BE2C (cell line): ENCODE results near the gene PLEK.

Experiments used
- DNase-seq: peaks from one replicate; pipeline ENCODE4 v3.0.0-alpha.2; 2020
- H3K27me3 ChIP-seq: fragments of 250-450 bp; sonication (Bioruptor Pico); 2 replicates; pipeline ENCODE4 v1.5.1; 2020; ENCODE audit warnings: mild to moderate bottlenecking
- H3K36me3 ChIP-seq: fragments of 250-450 bp; sonication (Bioruptor Pico); 2 replicates; pipeline ENCODE4 v1.5.1; 2020; ENCODE audit warnings: mild to moderate bottlenecking
- H3K4me1 ChIP-seq: fragments of 250-450 bp; sonication (Bioruptor Pico); 2 replicates; pipeline ENCODE4 v1.5.1; 2020
- H3K4me3 ChIP-seq: 2 replicates; pipeline ENCODE4 v1.5.1; 2011; ENCODE audit warnings: low read depth, low read length
- H3K9me3 ChIP-seq: fragments of 250-450 bp; sonication (Bioruptor Pico); 2 replicates; pipeline ENCODE4 v1.5.1; 2020
- CTCF ChIP-seq: IDR thresholded peaks from 2 replicates; pipeline ENCODE4 v1.5.1; 2012; ENCODE audit warnings: mild to moderate bottlenecking, low read depth, low read length

PLEK gene

GRCh38 chr2:68404164-68404563 lies 39.1 kb downstream of the PLEK start:
- no peak for DNase-seq
- TF ChIP-seq CTCF: no peak

GRCh38 chr2:68404893-68405799 lies 40.1 kb downstream of the PLEK start:
- DNase-seq: no peak
- H3K27me3 ChIP-seq: no peaks in the 10 kb centered on the region
- H3K4me3 ChIP-seq: no peak overlapping the region
- no peaks in the 10 kb centered on the region for H3K9me3 ChIP-seq
- H3K4me1 ChIP-seq: no peaks in the 10 kb centered on the region
- no peaks in the 10 kb centered on the region for H3K36me3 ChIP-seq
- TF ChIP-seq CTCF: no peak

More at GRCh38 chr2:68404164-68404563, 39.1 kb downstream of the PLEK start:
- no peaks in the 10 kb centered on the region for H3K36me3 ChIP-seq
- H3K4me1 ChIP-seq: no peaks in the 10 kb centered on the region
- H3K27me3 ChIP-seq: no peaks in the 10 kb centered on the region
- no peak overlapping the region for H3K4me3 ChIP-seq
- no peaks in the 10 kb centered on the region for H3K9me3 ChIP-seq

- Histone ChIP-seq H3K4me1 (no peaks in the 10 kb centered on the region), H3K4me3 (no peak overlapping the region), H3K27me3 (no peaks in the 10 kb centered on the region), H3K9me3 (no peaks in the 10 kb centered on the region), H3K36me3 (no peaks in the 10 kb centered on the region)
- DNase-seq: no peak
- TF ChIP-seq CTCF: no peak
Measured at GRCh38 chr2:68411397-68412126, 46.5 kb downstream of the PLEK start.

- Histone ChIP-seq H3K4me1 (no peaks in the 10 kb centered on the region), H3K4me3 (no peak overlapping the region), H3K27me3 (no peaks in the 10 kb centered on the region), H3K9me3 (no peaks in the 10 kb centered on the region), H3K36me3 (no peaks in the 10 kb centered on the region)
- no peak for TF ChIP-seq CTCF
- no peak for DNase-seq
Measured at GRCh38 chr2:68412127-68412819, 47.2 kb downstream of the PLEK start.

- no peaks in the 10 kb centered on the region for H3K9me3 ChIP-seq
- no peaks in the 10 kb centered on the region for H3K36me3 ChIP-seq
- no peak overlapping the region for H3K4me3 ChIP-seq
- TF ChIP-seq CTCF: no peak
- DNase-seq: no peak
- H3K27me3 ChIP-seq: no peaks in the 10 kb centered on the region
- no peaks in the 10 kb centered on the region for H3K4me1 ChIP-seq
Measured at GRCh38 chr2:68413466-68413865, 48.4 kb downstream of the PLEK start.
